Measurements from ENCODE around the gene LRRC75A.
"Not testable (repeated sequence)": the region's sequence is repeated elsewhere in the genome, so short reads cannot be mapped to it uniquely, and the experiment has no call there.

The LRRC75A gene

GRCh38 chr17:16444258-16444886 is 47.6 kb downstream of the LRRC75A start:
- Histone ChIP-seq H3K36me3 (ENCODE audit: control insufficient read depth, low read depth, low read length) (peaks cover 55% of the 10 kb centered on the region), H3K27ac (ENCODE audit: low read length) (no peak overlapping the region), H3K9me3 (ENCODE audit: control insufficient read depth, low read depth, low read length) (no peaks in the 10 kb centered on the region), H3K4me1 (ENCODE audit: control insufficient read depth, low read depth, low read length) (peaks cover 9% of the 10 kb centered on the region), H3K9ac (ENCODE audit: low read length) (no peak overlapping the region), H3K27me3 (ENCODE audit: control insufficient read depth, insufficient read depth, low read length) (no peaks in the 10 kb centered on the region), H3K4me3 (ENCODE audit: low read length) (no peak overlapping the region)

GRCh38 chr17:16443511-16444257 is 48.3 kb downstream of the LRRC75A start:
- Histone ChIP-seq H3K9ac (ENCODE audit: low read length) (no peak overlapping the region), H3K27ac (ENCODE audit: low read length) (no peak overlapping the region), H3K27me3 (ENCODE audit: control insufficient read depth, insufficient read depth, low read length) (no peaks in the 10 kb centered on the region), H3K36me3 (ENCODE audit: control insufficient read depth, low read depth, low read length) (peaks cover 49% of the 10 kb centered on the region), H3K4me1 (ENCODE audit: control insufficient read depth, low read depth, low read length) (peaks cover 9% of the 10 kb centered on the region), H3K4me3 (ENCODE audit: low read length) (no peak overlapping the region), H3K9me3 (ENCODE audit: control insufficient read depth, low read depth, low read length) (no peaks in the 10 kb centered on the region)

DNA sequence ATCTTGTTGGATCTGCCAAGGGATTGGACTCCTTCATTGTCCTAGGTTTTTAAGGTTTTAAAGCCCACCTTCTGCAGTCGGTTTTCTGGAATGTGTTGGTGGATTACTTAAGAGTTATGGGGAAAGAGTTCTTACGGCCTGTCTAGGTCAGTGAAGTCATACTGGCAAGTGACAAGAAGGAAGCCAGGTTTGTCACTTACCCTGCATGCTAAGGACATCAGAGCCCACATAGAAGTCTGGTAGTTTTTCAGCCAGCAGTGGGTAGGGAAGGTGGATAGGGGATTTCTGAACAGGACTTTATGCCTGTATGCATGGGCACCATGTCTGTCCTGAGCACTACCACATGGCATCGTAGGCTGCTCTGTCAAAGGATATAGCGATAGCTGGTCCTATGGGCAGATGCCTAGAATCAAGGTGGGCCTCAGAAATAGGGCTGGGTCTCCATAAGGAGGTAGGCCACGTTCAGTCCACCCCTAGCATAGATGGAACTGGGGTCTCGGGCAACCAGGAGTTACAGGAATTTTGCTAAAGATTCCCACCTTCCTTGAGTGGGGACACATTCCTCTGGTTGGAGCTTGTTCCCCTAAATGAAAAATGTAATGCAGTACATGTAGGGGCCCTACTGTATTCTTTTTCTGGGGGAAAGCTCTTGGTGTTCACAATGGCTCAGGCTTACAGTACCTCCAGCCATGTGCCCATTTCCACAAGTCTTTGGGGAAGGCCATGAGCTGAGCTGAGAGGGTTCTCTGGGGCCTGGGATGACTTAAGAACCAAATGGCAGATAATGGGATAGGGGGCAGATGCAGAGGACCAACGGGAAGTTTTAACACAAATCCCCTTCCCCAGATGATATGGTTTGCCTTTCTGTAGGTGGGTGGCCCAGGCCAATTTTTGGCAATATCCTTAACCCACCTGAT is 49.1 kb downstream of the LRRC75A start:
- Histone ChIP-seq H3K9me3 (ENCODE audit: control insufficient read depth, low read depth, low read length) (no peaks in the 10 kb centered on the region), H3K4me1 (ENCODE audit: control insufficient read depth, low read depth, low read length) (peaks cover 13% of the 10 kb centered on the region), H3K36me3 (ENCODE audit: control insufficient read depth, low read depth, low read length) (peaks cover 42% of the 10 kb centered on the region), H3K4me3 (ENCODE audit: low read length) (no peak overlapping the region), H3K27ac (ENCODE audit: low read length) (peak overlapping the region; percentile 36), H3K9ac (ENCODE audit: low read length) (no peak overlapping the region), H3K27me3 (ENCODE audit: control insufficient read depth, insufficient read depth, low read length) (no peaks in the 10 kb centered on the region)

GRCh38 chr17:16442141-16442540 is 49.9 kb downstream of the LRRC75A start:
- no peak overlapping the region for H3K4me3 ChIP-seq (ENCODE audit: low read length)
- peaks cover 42% of the 10 kb centered on the region for H3K36me3 ChIP-seq (ENCODE audit: control insufficient read depth, low read depth, low read length)
- H3K27me3 ChIP-seq (ENCODE audit: control insufficient read depth, insufficient read depth, low read length): no peaks in the 10 kb centered on the region
- peaks cover 13% of the 10 kb centered on the region for H3K4me1 ChIP-seq (ENCODE audit: control insufficient read depth, low read depth, low read length)
- H3K27ac ChIP-seq (ENCODE audit: low read length): peak overlapping the region; percentile 36
- H3K9ac ChIP-seq (ENCODE audit: low read length): no peak overlapping the region
- H3K9me3 ChIP-seq (ENCODE audit: control insufficient read depth, low read depth, low read length): no peaks in the 10 kb centered on the region

GRCh38 chr17:16440901-16441629 is 50.9 kb downstream of the LRRC75A start:
- peaks cover 42% of the 10 kb centered on the region for H3K36me3 ChIP-seq (ENCODE audit: control insufficient read depth, low read depth, low read length)
- peaks cover 13% of the 10 kb centered on the region for H3K4me1 ChIP-seq (ENCODE audit: control insufficient read depth, low read depth, low read length)
- H3K9me3 ChIP-seq (ENCODE audit: control insufficient read depth, low read depth, low read length): no peaks in the 10 kb centered on the region
- no peak overlapping the region for H3K27ac ChIP-seq (ENCODE audit: low read length)
- H3K4me3 ChIP-seq (ENCODE audit: low read length): peak overlapping the region; percentile 81
- no peaks in the 10 kb centered on the region for H3K27me3 ChIP-seq (ENCODE audit: control insufficient read depth, insufficient read depth, low read length)
- H3K9ac ChIP-seq (ENCODE audit: low read length): peak overlapping the region; percentile 85

DNA sequence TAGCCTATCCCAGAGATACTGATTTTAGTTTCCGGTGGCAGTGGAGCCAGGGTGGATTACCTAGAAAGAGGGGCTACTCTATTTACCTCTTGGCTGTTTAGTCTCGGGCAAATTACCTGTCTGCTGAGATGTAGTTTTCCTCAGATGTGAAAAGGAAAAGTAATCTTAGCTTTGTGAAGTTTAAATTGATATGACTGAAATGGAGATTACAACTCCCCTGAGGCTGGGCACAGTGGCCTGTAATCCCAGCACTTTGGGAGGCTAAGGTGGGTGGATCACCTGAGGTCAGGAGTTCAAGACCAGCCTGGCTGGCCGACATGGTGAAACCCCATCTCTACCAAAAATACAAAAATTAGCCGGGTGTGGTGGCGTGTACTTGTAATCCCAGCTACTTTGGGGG is 51.6 kb downstream of the LRRC75A start:
- H3K4me1 ChIP-seq (ENCODE audit: control insufficient read depth, low read depth, low read length): peaks cover 13% of the 10 kb centered on the region
- not testable (repeated sequence) for H3K27me3 ChIP-seq (ENCODE audit: control insufficient read depth, insufficient read depth, low read length); H3K27ac ChIP-seq (ENCODE audit: low read length); H3K9me3 ChIP-seq (ENCODE audit: control insufficient read depth, low read depth, low read length)
- H3K36me3 ChIP-seq (ENCODE audit: control insufficient read depth, low read depth, low read length): peaks cover 38% of the 10 kb centered on the region
- H3K9ac ChIP-seq (ENCODE audit: low read length): peak overlapping the region; percentile 85
- peak overlapping the region; percentile 81 for H3K4me3 ChIP-seq (ENCODE audit: low read length)

GRCh38 chr17:16439811-16440351 is 52.1 kb downstream of the LRRC75A start:
- Histone ChIP-seq H3K9me3 (ENCODE audit: control insufficient read depth, low read depth, low read length) (no peaks in the 10 kb centered on the region), H3K36me3 (ENCODE audit: control insufficient read depth, low read depth, low read length) (peaks cover 38% of the 10 kb centered on the region), H3K27ac (ENCODE audit: low read length) (no peak overlapping the region), H3K4me3 (ENCODE audit: low read length) (peak overlapping the region; percentile 81), H3K9ac (ENCODE audit: low read length) (peak overlapping the region; percentile 85), H3K4me1 (ENCODE audit: control insufficient read depth, low read depth, low read length) (peaks cover 13% of the 10 kb centered on the region), H3K27me3 (ENCODE audit: control insufficient read depth, insufficient read depth, low read length) (no peaks in the 10 kb centered on the region)

DNA sequence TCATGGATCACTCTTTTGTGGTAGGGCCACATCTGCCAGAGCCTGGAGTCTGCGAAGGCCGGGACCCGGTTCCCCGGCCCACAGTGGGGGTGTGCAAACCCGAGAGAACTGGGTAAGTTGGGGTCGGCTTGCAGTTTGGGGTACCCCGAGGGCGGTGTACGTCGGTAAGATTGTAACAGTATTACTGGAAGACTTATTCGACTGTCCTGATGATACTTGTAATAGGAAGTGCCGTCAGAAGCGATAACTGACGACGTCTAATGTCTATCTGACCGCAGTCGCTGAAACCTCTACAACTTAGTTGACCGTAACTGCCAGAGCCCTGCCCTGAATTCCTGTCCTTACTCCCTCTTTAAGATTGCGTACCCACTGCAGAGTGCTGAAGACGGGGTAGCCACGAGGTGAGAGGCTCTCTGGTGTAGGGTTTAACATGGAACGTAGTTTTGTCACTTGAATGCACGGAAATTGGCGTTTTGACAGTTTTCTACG is 52.6 kb downstream of the LRRC75A start:
- Histone ChIP-seq H3K36me3 (ENCODE audit: control insufficient read depth, low read depth, low read length) (peaks cover 38% of the 10 kb centered on the region), H3K9me3 (ENCODE audit: control insufficient read depth, low read depth, low read length) (no peaks in the 10 kb centered on the region), H3K4me3 (ENCODE audit: low read length) (peak overlapping the region; percentile 81), H3K4me1 (ENCODE audit: control insufficient read depth, low read depth, low read length) (peaks cover 13% of the 10 kb centered on the region), H3K9ac (ENCODE audit: low read length) (peak overlapping the region; percentile 85), H3K27ac (ENCODE audit: low read length) (peak overlapping the region; percentile 22), H3K27me3 (ENCODE audit: control insufficient read depth, insufficient read depth, low read length) (no peaks in the 10 kb centered on the region)

DNA sequence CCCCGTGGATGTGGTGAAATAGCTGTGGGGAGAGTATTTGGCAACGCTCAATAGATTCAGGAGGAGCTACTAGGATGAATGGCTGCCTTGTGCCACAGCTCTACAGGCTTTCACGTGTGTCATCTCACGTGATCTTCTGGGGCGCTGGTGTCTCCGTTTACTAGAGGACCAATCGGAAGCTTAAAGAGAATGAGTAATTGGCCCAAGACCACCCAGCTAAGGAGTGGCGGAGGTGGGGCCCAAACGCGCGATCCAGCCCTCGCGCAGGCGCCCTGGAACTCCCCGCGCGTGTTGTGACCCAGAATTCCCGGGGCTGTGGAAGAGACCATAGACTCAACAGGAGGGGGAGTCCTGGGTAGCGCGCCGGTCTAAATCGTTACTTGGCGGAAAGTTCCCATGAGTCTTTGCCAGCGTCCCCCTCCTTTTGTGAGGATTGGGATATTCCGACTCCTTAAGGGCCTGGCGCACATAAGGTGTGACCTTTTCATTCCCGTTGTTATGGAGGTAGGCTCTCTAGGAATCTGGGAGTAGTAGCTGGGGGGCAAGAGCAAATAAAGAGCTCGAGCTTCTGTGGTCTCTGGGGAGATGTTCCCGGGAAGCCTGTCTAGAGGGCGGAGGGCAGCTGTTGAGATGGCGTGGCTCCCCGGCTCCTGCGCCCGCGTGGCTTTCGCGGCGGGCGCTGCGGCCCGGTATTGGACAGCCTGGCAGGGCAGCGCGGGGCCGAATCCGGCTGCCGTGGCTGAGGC is 53.3 kb downstream of the LRRC75A start:
- H3K9ac ChIP-seq (ENCODE audit: low read length): peak overlapping the region; percentile 85
- H3K4me1 ChIP-seq (ENCODE audit: control insufficient read depth, low read depth, low read length): peaks cover 13% of the 10 kb centered on the region
- peak overlapping the region; percentile 96 for H3K27ac ChIP-seq (ENCODE audit: low read length)
- peaks cover 38% of the 10 kb centered on the region for H3K36me3 ChIP-seq (ENCODE audit: control insufficient read depth, low read depth, low read length)
- no peaks in the 10 kb centered on the region for H3K9me3 ChIP-seq (ENCODE audit: control insufficient read depth, low read depth, low read length)
- H3K27me3 ChIP-seq (ENCODE audit: control insufficient read depth, insufficient read depth, low read length): no peaks in the 10 kb centered on the region
- peak overlapping the region; percentile 81 for H3K4me3 ChIP-seq (ENCODE audit: low read length)

GRCh38 chr17:16438173-16438556 is 53.8 kb downstream of the LRRC75A start:
- Histone ChIP-seq H3K4me3 (ENCODE audit: low read length) (peak overlapping the region; percentile 67), H3K9me3 (ENCODE audit: control insufficient read depth, low read depth, low read length) (no peaks in the 10 kb centered on the region), H3K36me3 (ENCODE audit: control insufficient read depth, low read depth, low read length) (peaks cover 36% of the 10 kb centered on the region), H3K27me3 (ENCODE audit: control insufficient read depth, insufficient read depth, low read length) (no peaks in the 10 kb centered on the region), H3K4me1 (ENCODE audit: control insufficient read depth, low read depth, low read length) (peaks cover 13% of the 10 kb centered on the region), H3K27ac (ENCODE audit: low read length) (peak overlapping the region; percentile 96), H3K9ac (ENCODE audit: low read length) (peak overlapping the region; percentile 79)
